Posterior cingulate gyrus (tissue), 11 donors: ENCODE results near the gene DEAF1.
A peak's percentile ranks its signal among the peaks of the same experiment; 100 is the strongest.

Experiments
- DNase-seq, 10 donors: peaks; one replicate each; pipeline versions ENCODE4 v3.0.0 to v3.0.0-alpha.2; 2020 to 2021; ENCODE audit warnings: mixed read lengths in 3 of 10
- intact Hi-C: fragments of 100-400 bp; cut with DNase I; formaldehyde crosslinking; loops from one replicate; pipeline ENCODE4 v1.15.1; 2023

DEAF1 gene

DNA sequence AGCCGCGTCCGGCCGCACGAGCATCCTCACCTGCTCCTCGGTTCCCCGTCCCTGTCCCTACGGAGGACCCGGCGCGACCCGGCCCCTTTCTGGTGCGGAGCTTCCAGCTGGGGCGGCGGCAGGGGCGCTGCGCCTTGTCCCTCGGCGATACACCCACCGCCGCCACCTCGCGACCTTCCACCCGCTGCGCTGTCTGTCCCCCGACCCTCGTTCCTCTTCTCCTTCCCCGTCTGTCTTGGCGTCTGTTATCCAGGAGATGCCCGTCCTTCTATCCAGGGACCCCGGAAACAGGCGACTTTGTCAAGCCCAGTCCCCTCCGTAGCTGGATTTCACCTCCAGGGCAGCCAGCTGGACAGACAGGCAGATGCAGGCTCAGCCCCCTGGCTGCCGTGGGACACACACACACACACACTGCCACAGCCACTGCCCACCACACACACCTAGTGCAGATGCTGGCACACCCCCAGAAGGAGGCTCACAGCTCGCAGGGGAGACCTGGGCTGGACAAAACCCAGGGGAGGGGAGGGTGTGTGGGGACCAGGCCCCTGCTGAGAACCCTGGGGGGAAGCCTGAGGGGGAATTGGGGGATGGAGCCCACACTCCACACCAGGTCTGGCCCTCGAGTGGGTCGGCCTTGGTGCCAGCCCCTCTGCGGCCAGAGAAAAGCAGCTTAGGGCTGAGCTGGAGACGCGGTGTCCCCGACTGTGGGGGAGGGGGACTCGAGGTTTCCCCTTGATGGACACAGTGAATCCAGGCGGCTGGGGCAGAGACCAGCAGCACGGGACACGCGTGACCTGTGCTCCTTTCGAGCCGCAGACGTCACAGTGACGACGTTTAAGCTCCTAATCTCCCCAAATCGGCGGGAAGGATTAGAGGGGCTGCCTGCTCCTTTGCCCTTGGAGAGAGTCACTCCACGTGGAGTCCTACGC lies 57.2 kb downstream of the DEAF1 start:
- intact Hi-C loops = no loop called here
- DNase-seq = no peak

DNA sequence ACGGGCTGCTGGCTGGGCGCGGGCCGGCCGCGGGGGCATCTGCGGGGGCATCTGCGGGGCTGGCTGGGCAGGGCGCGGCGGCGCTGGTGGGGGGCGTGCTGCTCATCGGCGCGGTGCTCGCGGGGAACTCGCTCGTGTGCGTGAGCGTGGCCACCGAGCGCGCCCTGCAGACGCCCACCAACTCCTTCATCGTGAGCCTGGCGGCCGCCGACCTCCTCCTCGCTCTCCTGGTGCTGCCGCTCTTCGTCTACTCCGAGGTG lies 57.8 kb downstream of the DEAF1 start:
- intact Hi-C loops = no loop called here
- DNase-seq = no peak

DNA sequence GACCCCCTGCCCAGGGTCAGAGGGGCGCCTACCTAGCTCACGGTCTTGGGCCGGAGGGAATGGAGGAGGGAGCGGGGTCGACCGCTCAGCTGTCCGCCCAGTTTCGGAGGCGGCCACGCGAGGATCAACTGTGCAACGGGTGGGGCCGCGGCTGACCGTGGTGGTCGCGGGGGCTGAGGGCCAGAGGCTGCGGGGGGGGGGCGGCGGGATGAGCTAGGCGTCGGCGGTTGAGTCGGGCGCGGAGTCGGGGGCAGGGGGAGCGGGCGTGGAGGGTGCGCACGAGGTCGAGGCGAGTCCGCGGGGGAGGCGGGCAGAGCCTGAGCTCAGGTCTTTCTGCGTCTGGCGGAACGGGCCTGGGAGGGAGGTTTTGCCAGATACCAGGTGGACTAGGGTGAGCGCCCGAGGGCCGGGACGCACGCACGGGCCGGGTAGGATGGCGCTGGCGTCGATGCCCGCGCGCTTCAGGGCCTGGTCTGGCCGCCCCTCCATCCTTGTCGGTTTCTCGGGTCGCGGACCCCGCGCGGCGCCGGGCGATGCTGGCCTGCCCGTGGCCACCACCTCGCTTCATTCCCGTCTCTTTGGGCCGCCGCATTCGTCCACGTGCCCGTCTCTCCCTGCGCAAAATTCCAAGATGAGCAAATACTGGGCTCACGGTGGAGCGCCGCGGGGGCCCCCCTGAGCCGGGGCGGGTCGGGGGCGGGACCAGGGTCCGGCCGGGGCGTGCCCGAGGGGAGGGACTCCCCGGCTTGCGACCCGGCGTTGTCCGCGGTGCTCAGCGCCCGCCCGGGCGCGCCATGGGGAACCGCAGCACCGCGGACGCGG lies 58.3 kb downstream of the DEAF1 start, which contains the start of gene DRD4:
TSS of gene DRD4 (plus strand) at position 759 of the 822 bp plus-strand sequence. CDS start at position 795, 36 bp downstream.
- intact Hi-C loops = no loop called here
- peak in 1 of 10 donors; percentile 35 for DNase-seq

DNA sequence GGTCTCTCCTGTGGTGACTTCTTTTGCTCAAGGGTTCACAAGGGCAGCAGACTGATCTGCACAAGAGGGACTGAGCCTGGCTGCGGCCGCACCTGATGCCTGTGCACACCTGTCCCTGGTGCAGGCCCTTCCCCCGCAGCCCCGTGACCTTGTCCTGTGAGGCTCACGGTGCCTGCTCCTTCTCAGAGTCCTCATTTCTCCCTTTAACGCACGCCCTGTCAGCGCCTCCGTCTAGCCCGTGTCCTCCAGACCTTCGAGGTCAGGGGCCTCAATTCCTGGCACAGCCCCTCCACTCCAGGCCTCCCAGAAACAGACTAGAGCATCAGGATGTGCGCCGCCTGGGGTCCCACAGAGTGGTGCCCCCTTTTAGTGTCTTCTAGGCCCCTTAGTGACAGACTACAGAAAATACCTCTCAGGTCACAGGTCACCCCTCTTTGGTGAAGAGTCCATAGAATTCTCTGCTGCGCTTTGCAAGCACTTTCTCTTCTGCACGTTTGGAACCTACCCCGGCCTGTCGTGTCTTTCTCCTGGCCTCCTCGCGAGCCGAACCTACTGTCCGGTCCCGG lies 59.0 kb downstream of the DEAF1 start:
- intact Hi-C loops = no loop called here
- DNase-seq = no peak

DNA sequence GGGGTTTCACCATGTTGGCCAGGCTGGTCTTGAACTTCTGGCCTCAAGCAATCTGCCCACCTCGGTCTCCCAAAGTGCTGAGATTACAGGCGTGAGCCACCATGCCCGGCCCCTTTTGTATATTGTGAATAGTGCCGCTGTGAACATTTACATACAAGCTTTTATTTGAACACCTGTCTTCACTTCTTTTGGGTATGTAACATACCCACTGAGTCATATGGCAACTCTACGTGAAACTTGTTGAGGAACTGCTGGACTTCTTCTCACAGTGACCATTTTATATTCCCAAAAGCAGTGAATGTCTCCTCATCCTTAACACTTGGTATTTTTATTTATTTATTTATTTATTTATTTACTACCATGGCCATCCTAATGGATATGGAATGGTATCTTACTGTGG lies 64.2 kb downstream of the DEAF1 start:
- intact Hi-C loops = no loop called here
- DNase-seq = no peak

DNA sequence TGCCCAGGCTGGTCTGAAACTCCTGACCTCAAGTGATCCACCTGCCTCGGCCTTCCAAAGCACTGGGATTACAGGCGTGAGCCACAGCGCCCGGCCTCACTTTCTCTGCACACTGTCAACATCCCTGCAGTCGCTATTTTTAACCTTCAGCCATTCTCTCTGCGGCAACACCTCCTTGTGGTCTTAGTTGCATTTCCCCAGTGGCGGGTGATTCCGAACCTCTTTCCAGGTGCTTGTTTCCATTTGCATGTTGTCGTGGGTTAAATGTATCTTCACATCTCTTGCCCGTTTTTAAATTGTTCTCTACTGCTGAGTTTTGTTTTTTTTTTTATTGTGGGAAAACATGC lies 65.8 kb downstream of the DEAF1 start:
- DNase-seq = no peak
- intact Hi-C loops = no loop called here

DNA sequence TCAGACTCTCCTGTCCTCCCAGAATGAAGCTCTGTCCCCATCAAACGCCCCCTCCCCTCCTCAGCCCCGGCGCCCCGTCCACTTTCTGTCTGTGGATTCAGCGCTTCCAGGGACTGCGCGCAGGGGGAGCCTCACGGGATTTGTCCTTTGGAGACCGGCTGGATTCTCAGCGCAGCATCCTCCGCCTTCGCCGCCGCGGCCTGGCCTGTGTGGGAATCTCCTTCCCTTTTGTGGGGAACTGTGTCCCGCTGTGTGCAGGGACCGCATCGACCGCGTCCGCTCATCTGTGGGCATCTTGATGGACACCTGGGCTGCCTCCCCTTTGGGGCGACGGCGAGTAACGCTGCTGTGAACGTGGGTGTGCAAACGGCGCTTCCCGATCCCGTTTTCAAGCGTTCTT lies 67.0 kb downstream of the DEAF1 start:
- no peak for DNase-seq
- intact Hi-C loops = no loop called here

DNA sequence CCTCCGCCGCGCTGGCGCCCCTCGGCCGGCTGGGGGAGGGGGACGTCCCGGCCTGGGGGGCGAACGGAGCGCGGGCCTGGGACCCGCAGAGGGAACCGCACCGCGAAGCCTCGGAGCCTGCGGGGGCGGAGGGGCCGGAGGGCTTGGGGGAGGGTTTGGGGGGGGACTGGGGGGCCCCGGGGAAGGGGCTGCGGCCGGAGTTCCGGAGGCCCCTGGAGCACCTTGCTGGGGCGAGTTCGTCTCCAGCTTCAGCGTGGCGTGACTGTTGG lies 67.8 kb downstream of the DEAF1 start:
- intact Hi-C loops = no loop called here
- no peak for DNase-seq

DNA sequence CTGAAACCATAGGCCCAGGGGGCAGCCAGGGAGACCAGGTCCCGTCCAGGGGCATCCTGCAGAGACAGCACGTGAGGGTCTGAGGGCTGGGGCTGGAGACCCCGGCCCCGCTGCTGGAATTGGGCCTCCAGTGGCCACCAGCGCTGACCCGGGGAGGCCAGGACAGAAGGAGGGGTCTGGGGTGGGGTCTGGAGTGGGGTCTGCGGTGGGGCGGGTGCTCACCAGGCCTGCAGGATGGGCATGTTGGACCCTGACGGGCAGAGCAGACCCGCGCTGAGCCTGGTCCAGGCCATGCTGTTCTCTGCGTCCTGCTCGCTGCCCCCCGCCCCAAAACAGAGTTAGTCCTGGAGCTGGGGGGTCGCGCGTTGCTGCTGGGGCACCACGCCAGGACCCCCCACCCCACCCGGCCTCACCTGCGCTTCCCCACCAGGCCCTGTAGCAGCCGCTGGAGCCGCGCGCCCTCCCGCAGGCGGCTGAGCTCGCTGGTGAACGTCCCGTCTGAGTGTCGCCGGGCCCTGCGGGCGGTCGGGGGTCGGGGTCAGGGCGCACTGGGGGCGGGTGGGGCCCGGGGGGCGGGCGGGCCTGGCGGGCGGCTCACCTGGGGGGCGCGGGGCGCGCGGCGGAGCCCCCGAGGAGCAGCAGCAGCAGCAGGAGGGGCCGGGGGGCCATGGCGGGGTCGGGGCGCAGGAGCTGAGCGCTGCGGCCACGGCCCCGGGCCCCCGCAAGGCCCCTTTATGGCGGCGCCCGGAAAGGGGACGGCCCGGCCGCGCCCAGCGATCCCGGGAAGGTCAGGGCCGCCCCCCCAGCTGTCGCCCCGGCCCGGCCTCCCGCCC lies 68.3 kb downstream of the DEAF1 start, which contains the start of gene SCT:
TSS of gene SCT (minus strand) at position 707 of the 833 bp plus-strand sequence. CDS start at position 669, 38 bp downstream.
- intact Hi-C loops = no loop called here
- no peak for DNase-seq

DNA sequence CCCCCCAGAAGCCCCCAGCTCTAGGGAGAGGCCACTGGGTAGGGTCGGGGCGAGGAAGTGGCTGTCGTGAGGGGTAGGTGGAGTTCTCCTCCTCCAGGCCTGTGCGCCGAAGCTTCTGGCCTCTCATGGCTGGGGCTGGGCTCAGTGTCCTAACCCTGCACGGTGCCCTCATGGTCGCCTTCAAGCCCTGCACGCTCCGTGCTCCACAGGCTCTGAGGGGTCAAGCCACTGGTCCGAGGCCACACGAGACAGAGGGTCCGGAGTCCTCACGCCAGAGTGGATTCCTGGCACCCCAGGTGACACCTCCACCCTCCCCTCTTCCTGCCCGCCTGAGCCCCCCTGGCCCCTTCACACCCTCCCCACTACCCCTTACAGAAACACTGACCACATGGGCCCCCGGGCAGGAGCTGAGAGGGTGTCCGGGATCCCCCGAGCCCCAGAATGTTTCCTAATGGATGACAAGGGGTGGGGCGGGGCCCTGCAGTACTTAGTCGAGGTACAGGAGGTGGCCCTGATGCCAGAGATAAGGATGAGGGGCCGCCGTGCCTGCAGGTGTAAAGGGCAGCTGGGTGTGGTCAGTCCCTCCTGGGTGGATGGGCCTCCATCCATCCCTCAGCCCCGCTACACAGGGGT lies 69.3 kb downstream of the DEAF1 start:
- intact Hi-C loops = no loop called here
- DNase-seq = no peak

DNA sequence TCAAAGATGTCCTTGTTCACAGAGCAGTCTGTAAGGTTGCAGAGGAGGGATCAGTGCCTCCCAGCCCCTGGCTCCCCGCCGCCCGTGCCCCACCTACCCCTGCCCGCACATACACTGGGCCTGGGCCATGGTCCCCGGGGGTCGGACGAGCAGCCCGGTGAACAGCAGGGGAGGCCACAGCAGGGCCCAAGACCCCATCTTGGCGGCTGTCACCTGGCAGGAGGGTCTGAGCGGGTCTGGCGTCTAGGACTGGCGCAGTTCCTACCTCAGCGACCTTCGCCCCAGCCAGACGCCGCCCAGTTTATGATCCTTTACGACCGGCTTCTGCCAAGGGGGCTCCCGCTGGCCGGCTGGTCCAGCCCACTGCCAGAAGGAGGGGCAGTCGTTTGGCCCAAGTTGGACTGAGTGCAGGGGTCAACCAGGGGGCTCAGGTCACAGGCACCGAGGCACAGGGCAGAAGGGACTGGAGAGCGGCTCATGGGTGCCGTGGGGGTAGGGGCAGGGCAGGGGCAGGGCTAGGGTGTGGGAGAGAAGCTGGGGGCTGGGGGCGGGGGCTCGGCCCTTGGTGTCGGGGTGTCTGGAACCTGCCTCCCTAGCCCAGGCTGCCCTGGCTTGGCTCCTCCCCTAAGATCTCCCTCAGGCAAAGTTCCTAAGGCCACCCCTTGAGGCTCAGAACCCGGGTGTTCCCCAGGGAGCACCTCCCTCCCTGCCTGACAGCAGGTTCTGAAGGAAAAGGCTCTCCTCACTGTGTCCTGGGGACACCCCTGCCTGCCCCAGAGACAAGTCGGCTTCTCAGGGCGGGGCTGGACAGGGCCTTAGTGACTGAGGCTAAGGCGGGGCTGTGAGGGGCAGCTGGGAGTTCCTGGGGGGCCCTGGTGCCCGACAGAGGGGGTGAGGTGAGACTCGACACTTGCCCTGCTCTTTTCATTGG lies 70.1 kb downstream of the DEAF1 start, which contains the start of gene CDHR5:
TSS of gene CDHR5 (minus strand) at position 251 of the 931 bp plus-strand sequence. CDS start at position 198, 53 bp downstream.
- intact Hi-C loops = no loop called here
- DNase-seq = no peak

DNA sequence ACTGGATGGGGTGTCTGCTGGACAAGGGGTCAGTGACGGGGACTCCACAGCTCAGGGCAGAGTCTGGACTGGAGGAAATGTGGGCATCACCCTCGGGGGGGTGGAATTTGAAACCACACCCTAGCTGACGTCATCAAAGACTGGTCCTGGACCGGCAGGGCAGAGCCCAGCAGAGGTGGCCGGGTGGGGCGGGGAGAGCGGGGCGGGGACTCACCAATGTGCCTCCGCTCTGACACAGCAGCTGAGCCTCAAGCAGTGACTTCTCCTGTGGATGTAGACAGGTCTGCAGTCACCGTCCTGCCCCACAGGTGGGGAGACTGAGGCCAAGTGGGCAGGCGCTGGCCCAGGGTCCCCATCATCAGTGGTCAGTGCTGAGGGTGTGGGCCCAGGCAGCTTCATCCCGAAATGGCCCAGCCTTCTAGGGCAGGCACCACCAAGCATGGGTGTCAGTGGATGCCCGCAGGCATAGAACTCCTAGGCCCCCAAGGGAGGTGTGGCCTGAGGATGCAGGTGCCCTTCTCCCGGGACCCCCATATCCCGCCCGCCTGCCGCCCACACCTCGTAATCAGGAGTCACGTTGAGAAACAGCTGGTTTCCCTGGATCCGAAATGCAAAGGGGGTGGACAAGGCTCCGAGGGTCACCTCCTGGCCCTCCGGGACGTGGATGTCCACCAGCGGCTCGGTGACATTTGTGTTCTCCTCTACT lies 70.9 kb downstream of the DEAF1 start:
- DNase-seq = no peak

DNA sequence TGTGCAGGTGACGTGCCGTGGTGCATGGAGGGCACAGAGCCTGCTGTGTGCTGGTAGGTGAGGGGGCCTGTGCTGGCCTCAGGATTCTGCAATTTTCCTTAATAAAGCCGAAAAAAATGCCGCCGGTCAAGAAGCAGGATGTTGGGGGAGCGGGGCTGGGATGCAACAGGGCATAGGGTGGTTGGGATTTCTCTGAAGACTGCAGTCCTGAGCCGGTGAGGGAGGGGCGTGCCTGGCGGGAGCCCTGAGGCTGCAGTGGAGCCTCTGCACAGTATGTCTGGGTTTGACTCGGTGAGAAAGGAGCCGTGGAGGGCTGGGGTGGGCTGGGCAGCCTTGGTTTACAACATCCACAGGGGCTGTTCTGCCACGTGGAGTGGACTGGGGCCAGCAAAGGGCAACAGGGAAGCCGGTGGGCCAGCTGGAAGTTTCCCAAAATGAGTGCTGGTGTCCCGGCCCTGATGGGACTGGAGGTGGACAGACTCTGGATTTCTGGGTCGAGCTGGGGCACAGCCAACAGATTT lies 71.6 kb downstream of the DEAF1 start:
- intact Hi-C loops = no loop called here
- no peak for DNase-seq

More for the DNA sequence above, 70.9 kb downstream of the DEAF1 start:
- intact Hi-C loops = no loop called here

DNA sequence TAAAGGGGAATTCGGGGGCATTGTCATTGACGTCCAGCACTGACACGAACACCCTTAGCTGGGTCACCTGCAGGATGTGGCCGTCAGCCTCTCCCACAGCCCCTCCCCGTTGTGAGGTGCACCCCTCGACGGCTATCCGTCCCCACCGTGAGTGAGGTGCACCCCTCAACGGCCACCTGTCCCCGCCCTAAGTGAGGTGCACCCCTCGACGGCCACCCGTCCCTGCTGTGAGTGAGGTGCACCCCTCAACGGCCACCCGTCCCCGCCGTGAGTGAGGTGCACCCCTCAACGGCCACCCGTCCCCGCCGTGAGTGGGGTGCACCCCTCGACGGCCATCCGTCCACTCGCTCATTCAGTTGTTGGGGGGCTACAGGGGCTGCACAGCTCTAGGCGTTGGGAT lies 73.2 kb downstream of the DEAF1 start:
- no peak for DNase-seq
- intact Hi-C loops = no loop called here

DNA sequence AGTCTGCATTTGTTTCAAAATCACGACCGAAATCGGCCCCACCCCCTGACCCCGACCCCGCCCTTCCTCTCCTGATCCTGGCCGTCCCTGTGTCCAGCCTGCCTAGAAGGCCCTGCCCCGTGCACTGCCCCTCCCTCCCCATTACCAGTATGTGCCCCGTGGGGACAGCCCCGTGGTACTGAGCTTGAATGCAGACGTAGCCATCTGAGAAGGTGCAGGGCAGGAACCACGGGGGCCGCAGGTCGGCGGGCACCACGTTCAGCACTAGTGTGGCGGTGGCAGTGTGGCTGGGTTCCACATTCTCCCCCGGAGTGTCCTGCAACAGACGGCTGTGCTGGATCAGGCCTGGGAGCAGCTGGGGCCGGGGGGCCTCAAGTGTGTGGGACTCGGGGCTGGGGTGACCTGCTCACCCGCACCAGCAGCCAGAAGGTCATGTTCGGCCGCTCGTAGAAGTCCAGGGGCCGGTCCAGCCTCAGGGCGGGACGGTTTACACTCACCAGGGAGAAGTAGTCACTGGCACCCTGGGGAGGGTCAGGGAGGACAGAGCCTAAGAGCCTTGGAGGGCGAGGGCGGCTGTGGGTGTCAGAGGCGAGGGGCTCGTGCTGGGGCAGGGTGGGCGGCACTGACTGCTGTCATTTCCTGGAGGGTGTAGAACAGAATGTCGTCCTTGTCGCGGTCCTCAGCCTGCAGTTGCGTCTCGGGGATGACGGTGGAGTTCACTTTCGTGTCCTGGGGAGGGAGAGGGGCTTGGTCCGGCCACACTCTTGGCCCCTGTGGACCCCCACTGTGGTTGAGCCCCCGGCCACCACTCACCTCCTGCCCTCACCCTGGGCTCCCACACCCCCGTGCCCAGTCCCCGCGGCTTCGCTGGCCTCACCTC lies 73.8 kb downstream of the DEAF1 start:
- no peak for DNase-seq
- intact Hi-C loops = no loop called here

DNA sequence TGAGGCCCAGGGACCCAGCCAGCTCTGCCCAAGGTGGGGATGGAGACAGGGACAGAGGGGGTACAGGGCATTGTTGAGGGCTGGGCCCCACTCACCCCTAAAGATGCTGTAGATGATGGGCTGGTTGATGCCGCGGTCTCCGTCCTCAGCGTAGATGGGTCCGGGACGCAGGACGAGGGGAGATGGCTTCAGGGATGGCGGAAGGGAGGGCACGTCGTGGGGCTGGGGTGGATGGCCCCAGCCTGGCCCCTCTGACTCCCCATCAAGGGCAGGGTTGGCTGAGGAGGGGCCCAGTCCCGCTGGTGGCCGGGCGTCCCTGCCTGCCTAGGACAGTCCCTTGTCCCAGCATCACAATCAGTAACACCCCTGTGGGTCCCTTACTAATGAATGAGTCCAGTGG lies 74.8 kb downstream of the DEAF1 start:
- DNase-seq = no peak

DNA sequence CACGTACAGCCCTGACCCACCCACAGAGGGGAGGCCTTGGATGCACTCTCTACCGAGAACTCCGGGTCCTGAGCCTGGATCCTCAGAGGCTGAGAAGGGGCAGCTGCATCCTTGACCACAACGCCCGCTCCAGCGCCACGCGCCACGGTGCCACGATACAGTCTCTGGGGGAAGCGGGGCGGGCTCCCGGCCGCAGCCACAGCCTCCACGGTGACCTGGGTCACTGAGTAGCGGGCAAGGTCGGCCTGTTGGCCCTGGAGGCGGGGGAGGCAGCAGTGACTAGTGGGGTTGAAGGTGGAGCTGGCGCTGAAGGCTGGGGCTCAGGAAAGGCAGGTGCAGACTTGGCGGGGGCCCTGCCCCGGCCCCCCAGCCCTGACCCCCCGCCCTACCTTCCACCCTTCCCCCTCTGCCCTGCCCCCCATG lies 75.4 kb downstream of the DEAF1 start:
- no peak for DNase-seq
- intact Hi-C loops = no loop called here

More for the DNA sequence above, 74.8 kb downstream of the DEAF1 start:
- intact Hi-C loops = no loop called here
